ENCODE data around the gene FFAR4. TPM values are rescaled to one million over a fixed set of nuclear protein-coding genes. Genes with fewer than 3 reads are reported as not detected.

Gene FFAR4
- total RNA-seq, 1 donor from 2014 or later, result not detected

DNA sequence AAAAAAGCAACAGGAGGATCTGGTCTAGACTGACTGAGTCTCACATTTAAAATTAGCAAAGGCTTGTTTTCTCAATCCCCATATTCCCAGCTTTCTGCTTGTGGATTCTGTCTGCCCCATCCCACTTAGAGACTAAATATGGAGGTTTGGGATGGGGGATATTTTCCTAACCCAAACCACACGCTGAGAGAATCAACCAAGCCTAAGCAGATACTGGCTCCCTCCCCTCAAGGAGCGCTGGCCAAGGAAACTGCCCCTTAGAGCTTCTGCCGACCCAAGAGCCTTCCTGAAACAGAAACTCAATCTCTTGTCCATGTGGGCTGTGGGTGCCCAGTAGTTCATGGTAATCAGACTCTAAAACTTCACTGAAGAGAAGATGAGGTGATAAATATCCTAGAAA, 3.9 kb downstream of the FFAR4 start:
- DNase-seq (ENCODE audit: extremely low read depth, low read depth, low spot score), result no peak

GRCh38 chr10:93572606-93573005, 6.1 kb downstream of the FFAR4 start:
- DNase-seq (ENCODE audit: extremely low read depth, low read depth, low spot score), result no peak

DNA sequence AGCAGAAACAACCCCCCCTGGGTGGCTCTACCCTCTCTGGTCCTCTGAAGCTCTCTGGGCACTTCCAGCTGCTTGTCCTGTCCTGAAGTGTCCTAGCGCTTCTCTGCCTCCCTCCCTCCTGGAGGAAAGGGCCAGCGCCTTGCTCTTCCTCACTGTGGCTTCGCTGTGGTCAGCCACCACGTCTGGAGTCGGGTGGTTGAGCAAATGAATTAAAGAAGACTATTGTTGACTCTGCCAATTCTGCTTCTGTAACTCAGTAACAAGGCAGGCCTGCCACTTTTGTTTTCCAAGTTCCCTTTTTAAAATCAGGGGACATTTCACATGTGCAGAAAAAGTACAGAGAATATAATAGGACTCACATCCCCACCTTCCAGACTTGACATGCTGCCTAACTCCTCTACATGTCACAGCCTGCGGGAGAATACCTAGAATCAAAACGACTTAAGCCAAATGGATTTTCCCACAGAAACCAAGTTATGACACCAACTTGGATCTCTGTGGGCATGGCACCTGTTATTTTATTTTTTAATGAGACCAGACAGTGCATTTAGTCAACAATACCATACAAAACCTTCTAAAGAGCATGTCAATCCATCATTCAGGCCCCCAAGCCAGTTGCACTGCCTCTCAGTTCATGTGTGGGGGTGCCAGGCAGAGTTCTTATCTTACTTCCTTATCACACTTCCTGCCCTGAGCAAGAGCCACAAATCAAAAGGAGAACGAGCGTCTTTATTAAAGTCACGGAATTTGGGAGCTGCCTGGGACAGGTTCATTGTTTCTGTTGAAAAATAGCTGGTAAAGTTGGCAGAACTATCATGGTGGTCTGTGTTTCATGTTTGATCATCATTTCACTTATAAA, 6.8 kb downstream of the FFAR4 start:
- DNase-seq (ENCODE audit: extremely low read depth, low read depth, low spot score), result no peak

GRCh38 chr10:93573924-93574323, 7.5 kb downstream of the FFAR4 start:
- no peak for DNase-seq (ENCODE audit: extremely low read depth, low read depth, low spot score)

GRCh38 chr10:93576888-93577287, 10.4 kb downstream of the FFAR4 start:
- DNase-seq (ENCODE audit: extremely low read depth, low read depth, low spot score), result no peak

- DNase-seq (ENCODE audit: extremely low read depth, low read depth, low spot score), result no peak
Measured at GRCh38 chr10:93577565-93577964, 11.1 kb downstream of the FFAR4 start.

- DNase-seq (ENCODE audit: extremely low read depth, low read depth, low spot score), result no peak
Measured at GRCh38 chr10:93579089-93579488, 12.6 kb downstream of the FFAR4 start.

- DNase-seq (ENCODE audit: extremely low read depth, low read depth, low spot score), result no peak
Measured at GRCh38 chr10:93579985-93580711, 13.7 kb downstream of the FFAR4 start.

DNA sequence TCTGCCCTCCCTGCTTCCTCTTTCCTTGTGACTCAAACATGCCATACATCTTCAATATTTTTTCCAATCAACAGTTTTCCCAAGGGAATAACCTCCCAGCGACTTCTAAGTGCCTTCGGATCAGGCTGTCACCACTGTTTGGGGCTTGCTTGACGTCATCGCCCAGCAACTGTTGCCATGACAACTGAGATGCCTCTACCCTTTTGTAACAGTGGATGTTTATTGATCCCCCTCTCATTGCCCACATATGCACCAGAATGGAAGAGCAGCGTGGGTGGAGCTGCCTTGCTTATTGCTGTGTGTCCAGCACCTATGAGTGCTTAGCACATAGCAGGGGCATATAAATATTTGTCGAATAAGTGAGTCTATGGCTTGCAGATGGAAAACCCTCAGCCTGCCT, 14.4 kb downstream of the FFAR4 start:
- no peak for DNase-seq (ENCODE audit: extremely low read depth, low read depth, low spot score)

- DNase-seq (ENCODE audit: extremely low read depth, low read depth, low spot score), result no peak
Measured at GRCh38 chr10:93584445-93584844, 18.0 kb downstream of the FFAR4 start.

- no peak for DNase-seq (ENCODE audit: extremely low read depth, low read depth, low spot score)
Measured at GRCh38 chr10:93589648-93590562, 23.4 kb downstream of the FFAR4 start.

DNA sequence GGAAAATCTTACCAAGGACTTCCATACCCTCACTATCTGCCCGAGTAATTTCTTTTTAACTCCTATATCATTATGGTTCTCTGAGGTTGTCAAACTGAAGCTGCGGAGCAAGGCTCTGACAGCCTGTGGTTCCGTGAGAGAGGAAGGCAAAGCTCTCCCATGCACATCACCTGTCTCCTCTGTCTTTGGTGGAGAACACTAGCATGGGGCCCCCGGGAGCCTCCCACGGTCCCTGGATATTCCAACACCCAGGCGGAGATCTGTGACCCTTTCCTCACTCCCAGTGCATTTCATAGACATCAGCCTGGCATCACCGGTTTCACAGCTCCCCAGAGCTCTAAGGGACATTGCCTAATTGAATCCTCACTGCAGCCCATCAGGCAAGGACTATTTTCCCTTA, 24.2 kb downstream of the FFAR4 start:
- DNase-seq (ENCODE audit: extremely low read depth, low read depth, low spot score), result no peak

DNA sequence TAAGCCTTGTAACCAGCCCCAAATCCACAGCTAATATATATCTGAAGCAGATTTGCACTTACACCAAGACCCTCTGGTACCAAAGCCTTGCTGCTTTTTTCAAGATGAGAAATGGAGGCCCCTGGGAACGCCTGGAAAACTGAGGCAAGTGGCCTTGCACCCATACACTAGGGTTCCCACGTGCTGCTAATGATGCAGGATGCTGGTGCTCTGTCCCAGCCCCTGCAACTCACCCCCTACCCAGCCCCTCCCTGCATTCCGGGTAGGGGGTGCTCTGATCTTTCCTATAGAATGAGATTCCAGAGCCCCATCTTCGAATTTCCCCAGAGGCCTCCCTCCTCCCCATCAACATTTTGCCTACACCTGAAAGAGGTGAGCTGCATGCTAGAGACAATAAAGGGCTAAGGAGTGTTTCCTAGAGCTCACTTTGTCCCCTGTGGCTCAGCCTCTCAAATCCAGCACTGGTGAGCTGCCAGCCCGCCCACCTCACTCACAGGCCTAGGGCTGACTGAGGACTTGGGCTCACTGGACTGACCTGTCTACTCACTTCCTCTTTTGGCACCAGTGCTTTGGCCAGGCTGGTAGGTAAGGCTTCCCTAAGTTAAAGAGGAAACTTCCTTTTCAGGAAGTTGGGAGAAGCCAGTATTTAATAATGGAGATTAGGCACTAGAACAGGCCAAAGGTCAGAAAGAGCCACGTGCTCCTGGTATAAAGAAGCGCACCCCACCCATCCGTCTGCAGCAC, 24.8 kb downstream of the FFAR4 start:
- no peak for DNase-seq (ENCODE audit: extremely low read depth, low read depth, low spot score)

- DNase-seq (ENCODE audit: extremely low read depth, low read depth, low spot score), result no peak
Measured at GRCh38 chr10:93593254-93593653, 26.8 kb downstream of the FFAR4 start.

- DNase-seq (ENCODE audit: extremely low read depth, low read depth, low spot score), result no peak
Measured at GRCh38 chr10:93593749-93594148, 27.3 kb downstream of the FFAR4 start.

GRCh38 chr10:93594518-93594917, 28.1 kb downstream of the FFAR4 start:
- DNase-seq (ENCODE audit: extremely low read depth, low read depth, low spot score), result no peak

- no peak for DNase-seq (ENCODE audit: extremely low read depth, low read depth, low spot score)
Measured at GRCh38 chr10:93595378-93596161, 29.1 kb downstream of the FFAR4 start.

DNA sequence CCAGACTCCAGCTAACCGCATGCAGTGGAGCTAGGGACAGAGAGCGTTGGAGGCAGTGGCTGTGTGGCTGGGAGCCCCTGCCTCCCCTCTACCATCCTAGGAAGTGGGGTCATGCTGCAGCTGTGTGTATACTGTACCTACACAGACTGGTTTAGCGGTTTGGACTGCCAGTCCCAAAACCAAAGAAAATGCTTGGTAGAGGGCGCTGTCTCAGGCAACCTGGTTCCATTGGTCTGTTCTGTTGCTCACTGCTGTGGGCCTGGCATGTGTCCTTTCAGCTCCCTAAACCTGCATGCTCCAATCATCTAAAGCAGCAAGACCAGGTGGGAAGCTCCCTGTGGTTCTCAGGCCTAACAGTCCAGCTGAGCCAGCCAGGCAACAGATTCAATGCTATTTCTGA, 30.1 kb downstream of the FFAR4 start:
- no peak for DNase-seq (ENCODE audit: extremely low read depth, low read depth, low spot score)

DNA sequence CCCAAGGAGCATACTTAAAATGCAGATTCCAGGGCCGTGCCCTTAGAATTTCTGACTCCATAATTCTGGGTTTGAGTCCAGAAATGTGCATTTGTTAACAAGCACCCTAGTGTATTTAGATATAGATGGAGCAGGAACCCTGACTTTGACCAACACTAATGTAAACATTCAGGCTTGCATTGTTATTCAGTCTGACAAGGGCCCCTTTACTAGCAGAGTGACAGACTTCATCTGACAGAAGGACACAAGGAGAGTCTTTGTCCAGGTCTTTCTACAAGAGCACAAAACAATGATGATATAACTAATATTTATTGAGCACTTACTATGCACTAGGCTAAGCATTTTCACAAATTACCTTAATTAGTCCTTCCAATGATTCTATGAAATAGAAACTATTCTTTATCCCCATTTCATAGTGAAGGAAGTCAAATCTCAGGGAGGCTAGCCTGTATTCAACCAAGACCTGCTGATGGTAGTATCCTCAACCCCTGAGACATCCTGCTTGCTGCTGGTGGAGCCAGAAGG, 30.7 kb downstream of the FFAR4 start:
- DNase-seq (ENCODE audit: extremely low read depth, low read depth, low spot score), result no peak

Measured in glomerular endothelial cell (primary cell).